ENCODE results near the gene AFAP1.

The AFAP1 gene

GRCh38 chr4:7967501-7968261 is 28.0 kb upstream of the AFAP1 start:
- no peak for DNase-seq (ENCODE audit: low read depth in 2 of 2)

- DNase-seq (ENCODE audit: low read depth in 2 of 2): no peak
Observed at GRCh38 chr4:7967063-7967440, 27.4 kb upstream of the AFAP1 start.

- DNase-seq (ENCODE audit: low read depth in 2 of 2): no peak
Observed at GRCh38 chr4:7966281-7967062, 26.8 kb upstream of the AFAP1 start.

GRCh38 chr4:7964890-7965662 is 25.4 kb upstream of the AFAP1 start:
- DNase-seq (ENCODE audit: low read depth in 2 of 2): no peak

GRCh38 chr4:7964459-7964858 is 24.8 kb upstream of the AFAP1 start:
- no peak for DNase-seq (ENCODE audit: low read depth in 2 of 2)

- DNase-seq (ENCODE audit: low read depth in 2 of 2): no peak
Observed at GRCh38 chr4:7963691-7964090, 24.0 kb upstream of the AFAP1 start.

GRCh38 chr4:7962609-7963508 is 23.2 kb upstream of the AFAP1 start:
- DNase-seq (ENCODE audit: low read depth in 2 of 2): no peak

- no peak for DNase-seq (ENCODE audit: low read depth in 2 of 2)
Observed at GRCh38 chr4:7960790-7961655, 21.4 kb upstream of the AFAP1 start.

- no peak for DNase-seq (ENCODE audit: low read depth in 2 of 2)
Observed at GRCh38 chr4:7960017-7960789, 20.5 kb upstream of the AFAP1 start.

GRCh38 chr4:7959078-7959477 is 19.4 kb upstream of the AFAP1 start:
- DNase-seq (ENCODE audit: low read depth in 2 of 2): no peak

GRCh38 chr4:7956934-7957656 is 17.4 kb upstream of the AFAP1 start:
- no peak for DNase-seq (ENCODE audit: low read depth in 2 of 2)

- DNase-seq (ENCODE audit: low read depth in 2 of 2): no peak
Observed at GRCh38 chr4:7956270-7956808, 16.7 kb upstream of the AFAP1 start.

- no peak for DNase-seq (ENCODE audit: low read depth in 2 of 2)
Observed at GRCh38 chr4:7955393-7955792, 15.7 kb upstream of the AFAP1 start.

- DNase-seq (ENCODE audit: low read depth in 2 of 2): no peak
Observed at GRCh38 chr4:7952615-7953014, 13.0 kb upstream of the AFAP1 start.

- no peak for DNase-seq (ENCODE audit: low read depth in 2 of 2)
Observed at GRCh38 chr4:7950301-7951092, 10.8 kb upstream of the AFAP1 start.

- no peak for DNase-seq (ENCODE audit: low read depth in 2 of 2)
Observed at GRCh38 chr4:7949759-7950158, 10.1 kb upstream of the AFAP1 start.

- DNase-seq (ENCODE audit: low read depth in 2 of 2): no peak
Observed at GRCh38 chr4:7947927-7948326, 8.3 kb upstream of the AFAP1 start.

All from stimulated activated CD8-positive, alpha-beta memory T cell treated with anti-CD3 and anti-CD28 coated beads, Interleukin-7, amount 100 ng/mL, for 1 hour (primary cell).